Activated CD8-positive, alpha-beta memory T cell treated with anti-CD3 and anti-CD28 coated beads, Interleukin-2, amount 10 ng/mL, durations not matched to agents 7 days and 5 days (primary cell): Measurements from ENCODE around the gene OR2D3. TPM values are rescaled to one million over a fixed set of nuclear protein-coding genes. Genes with fewer than 3 reads are reported as not detected.
"Not testable (repeated sequence)": the region's sequence is repeated elsewhere in the genome, so short reads cannot be mapped to it uniquely, and the experiment has no call there.

Experiments used
- ATAC-seq: fragments of 150-1000 bp; cut with Tn5 transposase; one replicate; pipeline ENCODE4 v1.10.0; 2021; ENCODE audit warnings: moderate library complexity
- CTCF ChIA-PET: fragments of 350-600 bp; sonication (Branson Sonifier 250); formaldehyde crosslinking; loops from one replicate; lab custom pipeline; 2021; ENCODE audit warnings: antibody characterized with exemption; lab: Charles Lee
- DNase-seq: peaks from one replicate; pipeline ENCODE4 v3.0.0-alpha.2; 2020
- H3K27ac Mint-ChIP-seq: one replicate; pipeline ENCODE4 v1.8.0; 2021; ENCODE audit warnings: mild to moderate bottlenecking, mixed read lengths
- H3K27me3 Mint-ChIP-seq: one replicate; pipeline ENCODE4 v1.8.0; 2021; ENCODE audit warnings: mixed read lengths
- H3K36me3 Mint-ChIP-seq: one replicate; pipeline ENCODE4 v1.8.0; 2021; ENCODE audit warnings: mild to moderate bottlenecking, mixed read lengths
- H3K4me1 Mint-ChIP-seq: one replicate; pipeline ENCODE4 v1.8.0; 2021; ENCODE audit warnings: mixed read lengths
- H3K4me3 Mint-ChIP-seq: one replicate; pipeline ENCODE4 v1.8.0; 2021; ENCODE audit warnings: mild to moderate bottlenecking, moderate library complexity, mixed read lengths
- H3K9me3 Mint-ChIP-seq: one replicate; pipeline ENCODE4 v1.8.0; 2022; ENCODE audit warnings: low read depth, mixed read lengths
- total RNA-seq, 2 experiments: library from RNA; stranded (reverse); gene quantifications; one replicate each; pipeline ENCODE4 v1.2.3, GENCODE V29; 2021

The OR2D3 gene
- total RNA-seq, 2 experiments from 2014 or later: not detected

DNA sequence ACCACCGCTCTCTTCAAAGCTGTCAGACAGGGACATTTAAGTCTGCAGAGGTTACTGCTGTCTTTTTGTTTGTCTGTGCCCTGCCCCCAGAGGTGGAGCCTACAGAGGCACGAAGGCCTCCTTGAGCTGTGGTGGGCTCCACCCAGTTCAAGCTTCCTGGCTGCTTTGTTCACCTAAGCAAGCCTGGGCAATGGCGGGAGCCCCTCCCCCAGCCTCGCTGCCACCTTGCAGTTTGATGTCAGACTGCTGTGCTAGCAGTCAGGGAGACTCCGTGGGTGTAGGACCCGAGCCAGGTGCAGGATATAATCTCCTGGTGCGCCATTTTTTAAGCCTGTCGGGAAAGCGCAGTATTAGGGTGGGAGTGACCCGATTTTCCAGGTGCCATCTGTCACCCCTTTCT lies 33.4 kb downstream of the OR2D3 start:
- H3K36me3 Mint-ChIP-seq, H3K4me3 Mint-ChIP-seq, H3K9me3 Mint-ChIP-seq, H3K27me3 Mint-ChIP-seq, CTCF ChIA-PET, H3K27ac Mint-ChIP-seq, H3K4me1 Mint-ChIP-seq, DNase-seq, ATAC-seq: not testable (repeated sequence)

DNA sequence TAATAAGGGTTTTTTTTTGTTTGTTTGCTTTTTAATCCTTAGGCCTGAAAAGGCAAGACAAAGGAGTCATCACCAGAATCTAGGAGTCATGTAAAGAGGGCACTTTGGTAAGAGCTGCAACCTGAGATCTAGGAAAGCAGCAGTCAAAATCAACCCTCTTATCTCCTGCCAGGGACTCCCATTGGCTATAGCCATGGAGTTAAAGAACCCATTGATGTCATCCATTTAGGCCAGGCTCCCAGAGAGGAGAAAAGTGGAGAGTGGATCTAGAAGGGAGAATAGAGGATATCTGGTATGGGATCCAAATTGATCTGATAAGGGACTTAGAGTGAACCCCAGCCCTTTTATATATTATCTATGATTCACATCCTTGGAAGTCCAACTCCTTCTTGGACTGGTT lies 41.3 kb downstream of the OR2D3 start:
- no peak for ATAC-seq
- CTCF ChIA-PET: no interaction called here
- Mint-ChIP-seq H3K4me3 (no peak overlapping the region), H3K27me3 (peaks cover 3% of the 10 kb centered on the region), H3K36me3 (no peaks in the 10 kb centered on the region), H3K4me1 (no peaks in the 10 kb centered on the region), H3K27ac (no peak overlapping the region), H3K9me3 (peaks cover 2% of the 10 kb centered on the region)
- DNase-seq: no peak

DNA sequence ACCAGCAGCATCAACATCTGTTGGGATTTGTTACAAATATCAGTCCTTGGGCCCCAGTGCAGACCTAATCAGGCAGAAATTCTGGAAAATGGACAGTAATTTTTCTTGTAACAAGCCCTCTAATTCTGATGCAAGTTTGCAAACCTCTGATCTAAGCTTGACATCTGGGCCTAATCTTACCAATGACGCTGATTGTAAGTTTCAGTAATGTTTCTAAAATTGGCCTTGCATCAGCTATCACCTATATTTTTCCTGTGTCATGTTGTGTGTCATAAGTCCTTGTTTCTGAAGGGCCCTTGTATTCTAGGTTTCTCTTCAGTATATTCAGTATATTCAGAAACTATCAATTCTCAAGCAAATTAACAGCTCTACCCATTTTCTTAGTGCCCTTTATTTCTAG lies 41.9 kb downstream of the OR2D3 start:
- Mint-ChIP-seq H3K27me3 (peaks cover 3% of the 10 kb centered on the region), H3K27ac (no peak overlapping the region), H3K4me3 (no peak overlapping the region), H3K4me1 (no peaks in the 10 kb centered on the region), H3K36me3 (no peaks in the 10 kb centered on the region), H3K9me3 (peaks cover 2% of the 10 kb centered on the region)
- no peak for DNase-seq
- no peak for ATAC-seq
- CTCF ChIA-PET: no interaction called here

DNA sequence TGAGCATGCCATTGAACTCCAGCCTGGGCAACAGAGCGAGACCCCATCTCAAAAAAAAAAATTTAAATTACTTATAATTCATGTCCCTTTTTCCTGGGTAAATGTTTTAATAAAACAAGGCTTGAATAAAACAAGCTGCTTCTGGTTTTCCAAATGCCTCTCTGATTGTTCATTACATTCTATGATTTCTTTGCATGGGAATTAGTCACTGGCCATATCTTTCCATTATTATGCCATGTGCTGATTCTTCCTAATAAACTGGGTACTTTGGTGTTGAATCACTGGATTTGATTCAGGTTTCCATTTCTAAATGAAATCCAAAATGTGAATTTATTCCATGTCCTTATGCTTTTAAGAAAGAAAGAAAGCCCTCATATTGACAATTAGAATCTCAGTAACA lies 48.0 kb downstream of the OR2D3 start:
- ATAC-seq (no peak), DNase-seq (no peak)
- Mint-ChIP-seq H3K27ac (no peak overlapping the region), H3K27me3 (peaks cover 3% of the 10 kb centered on the region), H3K4me1 (no peaks in the 10 kb centered on the region), H3K4me3 (no peak overlapping the region), H3K36me3 (no peaks in the 10 kb centered on the region), H3K9me3 (peaks cover 2% of the 10 kb centered on the region)
- CTCF ChIA-PET: no interaction called here

DNA sequence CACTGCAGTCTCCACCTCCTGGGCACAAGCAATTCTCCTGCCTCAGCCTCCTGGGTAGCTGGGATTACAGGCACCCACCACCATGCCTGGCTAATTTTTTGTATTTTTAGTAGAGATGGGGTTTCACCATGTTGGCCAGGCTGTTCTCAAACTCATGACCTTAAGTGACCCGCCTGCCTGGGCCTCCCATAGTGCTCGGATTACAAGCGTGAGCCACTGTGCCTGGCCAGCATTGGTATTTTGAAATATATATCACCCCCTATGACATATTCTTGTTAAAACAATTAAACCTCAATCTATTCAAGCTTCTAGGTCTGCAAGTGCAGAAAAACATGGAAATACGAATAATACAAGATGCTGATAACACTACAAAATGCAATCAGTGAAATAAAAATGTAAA lies 49.1 kb downstream of the OR2D3 start:
- H3K27me3 Mint-ChIP-seq, ATAC-seq, H3K27ac Mint-ChIP-seq, H3K4me3 Mint-ChIP-seq, H3K4me1 Mint-ChIP-seq, DNase-seq, H3K9me3 Mint-ChIP-seq, H3K36me3 Mint-ChIP-seq: not testable (repeated sequence)
- CTCF ChIA-PET: interaction anchor here (0.6 kb wide), 1 partner anchor 52 kb away, joined by 3 read pairs; no protein-coding TSS in a partner anchor

Other genes starting within 250 kb of the OR2D3 start
- 10 to 100 TPM; 69.4 to 81.0 TPM for gene MRPL17, start 237.7 kb upstream of the OR2D3 start, total RNA-seq
- gene OR2AG2, start 149.0 kb upstream of the OR2D3 start, total RNA-seq: not detected
- gene OR2AG1, start 138.0 kb upstream of the OR2D3 start, total RNA-seq: not detected
- gene OR6A2, start 121.3 kb upstream of the OR2D3 start, total RNA-seq: not detected
- gene OR10A5, start 75.3 kb upstream of the OR2D3 start, total RNA-seq: not detected
- not detected for gene OR10A2, start 57.9 kb upstream of the OR2D3 start, total RNA-seq
- gene OR10A4, start 44.4 kb upstream of the OR2D3 start, total RNA-seq: not detected
- under 1 TPM in 1 of 2 experiments, not detected in 1; 0.21 TPM for gene OR2D2, start 28.5 kb upstream of the OR2D3 start, total RNA-seq
- gene ZNF215, start 5.4 kb downstream of the OR2D3 start, total RNA-seq: 1 to 10 TPM; 1.1 to 1.4 TPM
- gene ZNF214, start 99.3 kb downstream of the OR2D3 start, total RNA-seq: not detected
- gene NLRP14, start 99.5 kb downstream of the OR2D3 start, total RNA-seq: under 1 TPM in 1 of 2 experiments, not detected in 1; 0.05 TPM
- gene RBMXL2, start 168.0 kb downstream of the OR2D3 start, total RNA-seq: not detected